Astrocyte (in vitro differentiated cells and primary cell): Measurements from ENCODE around the gene DCUN1D1.

Experiments used
- CTCF ChIP-seq: IDR thresholded peaks from 2 replicates; pipeline ENCODE4 v1.5.1; 2011; ENCODE audit warnings: low read depth, mild to moderate bottlenecking, inconsistent platforms, low read length, moderate library complexity; ENCODE audit not compliant: insufficient read depth
- EZH2 ChIP-seq: IDR thresholded peaks from 2 replicates; pipeline ENCODE4 v1.6.1; 2012; ENCODE audit warnings: mild to moderate bottlenecking, low read length, inconsistent platforms; ENCODE audit not compliant: insufficient read depth

GRCh38 chr3:182980204-182981037, at the start of gene DCUN1D1:
- TF ChIP-seq CTCF (no peak), EZH2 (no peak)
